ENCODE results near the gene CCDC85A.

Gene CCDC85A

DNA sequence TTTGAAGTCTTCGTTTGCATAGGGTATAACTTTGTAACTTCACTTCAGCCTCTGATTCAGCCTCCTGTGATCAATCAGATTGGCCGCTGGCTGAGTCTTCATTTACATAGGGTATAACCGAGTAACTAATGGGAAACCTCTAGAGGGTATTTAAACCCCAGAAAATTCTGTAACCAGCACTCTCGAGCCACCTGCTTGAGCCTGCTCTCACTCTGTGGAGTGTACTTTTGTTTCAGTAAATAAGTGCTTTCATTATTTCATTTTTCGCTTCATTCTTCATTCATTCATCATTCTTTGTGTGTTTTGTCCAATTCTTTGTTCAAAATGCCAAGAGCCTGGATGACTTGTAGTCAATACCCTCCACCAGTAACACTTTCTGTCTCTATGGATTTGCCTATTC lies 56.4 kb downstream of the CCDC85A start:
- DNase-seq (ENCODE audit: low spot score) = no peak

DNA sequence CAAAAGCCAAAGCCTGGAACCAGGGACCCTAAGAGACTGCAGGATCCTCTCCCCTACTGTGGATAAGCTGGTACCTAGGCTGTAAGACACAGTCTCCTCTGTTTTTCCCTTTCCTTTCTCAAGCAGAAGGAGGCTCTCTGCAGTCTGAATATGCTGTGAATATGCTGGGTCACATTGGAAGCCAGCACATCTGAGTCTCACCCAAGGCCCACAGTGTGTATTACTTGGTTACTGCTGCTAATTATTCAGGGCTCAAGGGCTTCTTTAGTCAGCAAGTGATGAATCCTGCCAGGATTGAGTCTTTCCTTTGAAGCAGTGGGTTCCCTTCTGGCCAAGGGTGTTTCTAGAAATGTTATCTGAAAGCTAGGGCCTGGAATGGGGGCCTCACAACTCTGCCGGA lies 60.7 kb downstream of the CCDC85A start:
- DNase-seq (ENCODE audit: low spot score) = no peak

- DNase-seq (ENCODE audit: low spot score) = no peak
Measured at GRCh38 chr2:56244911-56245530, 61.2 kb downstream of the CCDC85A start.

- no peak for DNase-seq (ENCODE audit: low spot score)
Measured at GRCh38 chr2:56248965-56249742, 65.4 kb downstream of the CCDC85A start.

- DNase-seq (ENCODE audit: low spot score) = no peak
Measured at GRCh38 chr2:56250153-56250729, 66.5 kb downstream of the CCDC85A start.

DNA sequence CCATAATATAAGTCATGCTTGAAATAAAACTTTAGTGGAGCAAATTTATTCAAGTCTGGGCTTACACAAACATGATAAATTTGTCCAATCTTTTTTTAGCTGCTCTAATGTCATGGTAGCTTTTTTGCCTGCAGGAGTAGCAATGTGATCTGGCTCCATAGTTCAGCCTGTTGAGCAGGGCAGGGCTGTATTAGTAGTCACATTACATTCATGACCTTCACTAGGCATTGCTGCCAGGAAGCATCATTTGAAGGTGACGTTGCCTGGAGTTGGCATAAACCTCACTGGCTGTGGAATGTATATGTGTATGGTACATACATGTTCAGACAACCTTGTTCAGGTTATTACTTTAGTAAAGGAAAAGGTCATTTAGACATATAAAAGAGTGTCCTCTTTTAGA lies 76.6 kb downstream of the CCDC85A start:
- DNase-seq (ENCODE audit: low spot score) = no peak

DNA sequence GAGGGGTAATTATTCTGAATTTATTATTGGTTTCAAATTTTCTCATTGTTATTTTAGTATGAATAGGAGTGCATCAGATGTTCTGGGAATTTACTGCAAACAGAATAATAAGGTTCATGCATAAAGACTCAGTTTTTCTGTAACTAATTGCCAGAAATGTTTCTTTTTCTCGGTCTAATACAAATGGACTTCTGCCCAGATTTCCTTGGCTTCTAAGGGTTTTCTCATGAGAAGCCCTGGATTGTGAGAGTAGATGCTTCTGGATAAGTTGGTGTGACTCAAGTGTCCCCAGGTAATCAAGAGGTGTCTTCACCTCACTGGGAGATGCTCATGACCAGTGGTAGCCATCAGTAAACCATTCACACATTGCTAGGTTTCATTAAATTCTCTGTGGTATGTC lies 78.5 kb downstream of the CCDC85A start:
- no peak for DNase-seq (ENCODE audit: low spot score)

DNA sequence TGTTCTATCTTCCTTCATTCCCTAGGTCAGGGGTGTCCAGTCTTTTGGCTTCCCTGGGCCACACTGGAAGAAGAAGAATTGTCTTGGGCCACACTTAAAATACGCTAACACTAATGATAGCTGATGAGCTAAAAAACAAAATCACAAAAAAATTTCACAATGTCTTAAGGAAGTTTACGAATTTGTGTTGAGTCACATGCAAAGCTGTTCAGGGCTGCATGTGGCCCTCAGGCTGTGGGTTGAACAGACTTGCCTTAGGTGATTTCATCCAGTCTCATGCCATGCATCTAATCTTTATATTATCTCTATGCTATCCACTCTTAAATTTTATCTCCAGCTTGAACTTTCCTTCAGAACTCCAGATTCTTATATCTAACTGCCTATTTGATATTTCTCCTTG lies 80.1 kb downstream of the CCDC85A start:
- DNase-seq (ENCODE audit: low spot score) = no peak

DNA sequence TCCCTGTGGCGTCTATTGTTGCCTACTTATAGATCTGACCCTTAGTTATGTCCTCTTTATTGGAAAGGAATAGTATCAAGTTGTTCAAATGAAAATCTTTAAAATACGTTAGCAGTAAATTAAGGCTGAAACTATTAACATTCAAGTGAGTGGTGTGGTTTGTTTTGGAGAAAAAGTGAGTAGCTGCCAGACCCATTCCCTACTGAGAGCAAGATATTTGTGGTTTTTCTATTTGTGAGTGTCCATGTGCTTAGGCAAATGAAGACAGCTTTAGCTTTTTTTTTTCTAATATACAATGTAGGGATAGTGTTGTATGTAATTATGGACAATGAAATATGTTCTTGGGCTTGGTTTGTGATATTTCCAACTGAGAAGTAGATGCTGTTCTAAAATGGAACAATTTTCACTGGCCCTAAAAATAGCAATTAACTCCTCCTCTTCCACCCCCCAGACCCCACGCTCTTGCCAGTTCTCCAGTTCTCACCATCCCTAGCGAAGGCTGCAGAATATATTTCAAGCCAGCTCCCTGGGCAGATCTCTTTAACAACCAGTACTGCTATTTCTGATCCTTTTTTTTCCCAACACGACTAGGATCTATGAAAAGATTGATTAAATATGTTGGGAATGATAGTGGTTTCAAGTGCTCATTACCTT lies 83.1 kb downstream of the CCDC85A start:
- DNase-seq (ENCODE audit: low spot score) = no peak

DNA sequence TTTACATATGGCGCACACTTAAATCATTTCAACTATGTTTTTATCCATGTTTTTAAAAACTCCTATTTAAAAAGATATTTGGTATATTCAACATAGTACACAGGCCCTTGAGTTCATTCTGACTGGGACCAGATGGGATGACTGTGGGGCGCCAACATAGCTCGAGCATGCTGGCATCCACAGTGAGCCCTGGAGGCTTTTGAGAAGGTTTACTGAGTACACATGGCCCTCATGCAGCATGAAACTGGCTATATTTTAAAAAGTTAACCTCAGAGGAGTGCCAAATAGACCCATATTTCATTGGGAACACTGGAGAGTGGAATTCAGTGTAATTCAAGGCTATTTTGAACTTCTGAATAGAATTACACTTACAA lies 83.6 kb downstream of the CCDC85A start:
- DNase-seq (ENCODE audit: low spot score) = no peak

- DNase-seq (ENCODE audit: low spot score) = no peak
Measured at GRCh38 chr2:56268856-56269255, 85.1 kb downstream of the CCDC85A start.

DNA sequence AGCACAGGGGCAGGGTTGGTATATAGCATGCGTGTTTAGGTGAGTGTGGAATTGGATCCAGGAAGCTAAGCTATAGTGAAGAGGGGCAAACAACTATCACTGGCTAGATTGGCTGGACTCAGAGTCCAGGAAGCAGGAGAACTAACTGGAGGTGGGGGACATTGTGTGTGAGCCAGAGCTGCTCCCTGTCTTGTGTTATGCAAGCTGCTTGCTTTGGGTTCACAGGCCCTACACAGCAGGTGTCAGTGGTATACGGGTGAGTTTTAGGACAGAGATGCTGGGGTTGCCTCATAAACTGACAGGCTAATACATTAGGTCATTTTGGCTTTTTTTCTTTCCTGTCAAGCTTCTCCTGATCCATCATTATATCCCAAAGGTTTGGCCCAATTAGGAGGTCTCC lies 87.5 kb downstream of the CCDC85A start:
- no peak for DNase-seq (ENCODE audit: low spot score)

DNA sequence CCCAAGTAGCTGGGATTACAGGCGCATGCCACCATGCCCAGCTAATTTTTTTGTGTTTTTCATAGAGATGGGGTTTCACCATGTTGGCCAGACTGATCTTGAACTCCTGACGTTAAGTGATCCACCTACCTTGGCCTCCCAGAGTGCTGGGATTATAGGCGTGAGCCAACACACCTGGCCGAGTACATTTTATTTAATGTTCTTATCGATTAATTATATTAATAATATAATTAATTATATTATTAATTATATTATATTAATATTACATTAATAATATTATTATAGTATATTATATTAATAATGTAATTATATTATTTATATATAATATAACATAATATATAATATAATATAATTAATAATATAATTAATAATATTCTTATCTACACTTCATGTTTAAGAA lies 101.4 kb downstream of the CCDC85A start:
- no peak for DNase-seq (ENCODE audit: low spot score)

- no peak for DNase-seq (ENCODE audit: low spot score)
Measured at GRCh38 chr2:56286936-56287335, 103.1 kb downstream of the CCDC85A start.

DNA sequence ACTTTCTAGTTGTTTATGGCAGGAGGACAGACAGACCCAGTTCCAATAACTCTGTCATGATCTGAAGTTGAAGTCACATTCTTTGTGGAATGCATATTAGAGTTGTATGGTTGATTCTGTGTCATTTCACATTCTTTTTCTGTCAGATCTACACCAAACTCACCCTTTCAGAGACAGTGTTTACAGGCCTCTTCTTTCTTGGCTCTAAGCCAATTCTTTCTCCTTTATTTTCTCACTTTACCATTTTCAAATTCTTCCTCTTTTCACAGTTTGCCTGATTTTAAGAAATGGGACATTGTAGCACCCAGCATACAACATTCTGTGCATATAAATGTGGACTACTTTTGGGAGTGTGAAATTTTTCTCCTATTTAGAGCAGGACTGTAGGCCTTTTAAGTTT lies 103.7 kb downstream of the CCDC85A start:
- no peak for DNase-seq (ENCODE audit: low spot score)

DNA sequence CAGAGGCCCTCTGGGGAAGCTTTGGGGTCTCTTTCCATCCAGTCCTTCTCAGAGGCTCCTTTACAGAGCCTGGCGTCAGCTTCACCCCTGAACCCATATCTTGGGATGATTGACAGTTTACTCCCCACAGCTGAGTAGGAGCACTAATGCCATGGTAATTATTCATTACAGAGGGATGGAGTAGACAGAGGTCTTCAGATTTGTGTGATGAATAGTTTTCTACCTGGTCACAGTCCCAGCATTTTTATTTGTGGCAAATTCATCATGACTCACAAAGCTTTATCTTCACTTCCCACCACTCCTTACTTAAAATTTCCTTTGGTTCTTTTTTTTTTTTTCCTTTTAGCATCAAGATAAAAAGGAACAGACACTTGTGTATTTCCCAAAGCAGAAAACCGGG lies 104.2 kb downstream of the CCDC85A start:
- peak; percentile 28 for DNase-seq (ENCODE audit: low spot score)

- DNase-seq (ENCODE audit: low spot score) = no peak
Measured at GRCh38 chr2:56288838-56289580, 105.2 kb downstream of the CCDC85A start.

DNA sequence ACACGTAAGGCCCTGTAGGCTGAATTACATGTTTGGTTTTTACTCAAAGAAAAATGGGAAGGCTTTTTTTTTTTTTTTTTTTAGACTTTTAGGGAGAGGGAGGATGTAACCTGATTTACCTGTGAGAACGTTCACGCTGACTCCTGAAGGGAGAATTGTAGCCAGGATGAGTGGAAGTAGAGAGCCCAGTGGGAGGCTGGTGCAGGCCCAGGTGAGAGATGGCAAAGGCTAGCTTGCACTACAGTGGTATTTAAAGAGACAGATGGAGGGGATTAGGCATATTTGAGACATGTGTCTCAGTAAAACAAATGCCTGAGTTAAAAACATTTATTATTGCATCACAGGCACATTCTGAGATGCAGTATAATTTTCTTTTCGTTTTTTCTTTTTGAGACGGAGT lies 107.9 kb downstream of the CCDC85A start:
- no peak for DNase-seq (ENCODE audit: low spot score)

GRCh38 chr2:56292951-56293350 lies 109.2 kb downstream of the CCDC85A start:
- DNase-seq (ENCODE audit: low spot score) = no peak

- no peak for DNase-seq (ENCODE audit: low spot score)
Measured at GRCh38 chr2:56295666-56296065, 111.9 kb downstream of the CCDC85A start.

- no peak for DNase-seq (ENCODE audit: low spot score)
Measured at GRCh38 chr2:56297671-56298070, 113.9 kb downstream of the CCDC85A start.

DNA sequence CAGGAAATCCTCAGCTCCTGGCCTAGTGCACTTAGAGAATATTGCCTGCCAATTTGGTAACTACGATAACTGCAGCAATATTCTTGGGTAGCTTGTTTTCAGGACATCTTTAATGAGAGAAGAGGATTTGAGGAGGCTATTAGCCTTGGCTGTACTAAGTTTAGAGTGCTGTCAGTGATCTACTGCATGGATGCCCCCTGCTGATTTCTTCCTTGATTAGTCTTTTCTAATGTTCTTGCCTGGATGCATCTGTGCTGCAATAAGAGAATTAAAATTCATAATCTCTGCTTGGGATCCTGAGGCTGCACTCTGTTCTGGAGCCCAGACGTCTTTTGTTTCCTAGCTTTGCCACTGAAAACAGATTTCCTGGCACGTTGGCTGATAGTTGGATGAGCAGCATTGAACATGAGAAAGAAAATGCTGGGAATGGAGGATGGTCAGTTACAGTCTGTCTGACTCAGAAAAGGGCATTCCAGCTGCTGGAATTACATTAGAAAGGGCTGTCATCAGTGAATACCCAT lies 115.4 kb downstream of the CCDC85A start:
- no peak for DNase-seq (ENCODE audit: low spot score)

All from SW480 (cell line).